Retina (tissue), 1 donor: ENCODE data around the gene GRPEL1.
A peak's percentile ranks its signal among the peaks of the same experiment; 100 is the strongest.
"Not testable (repeated sequence)": the region's sequence is repeated elsewhere in the genome, so short reads cannot be mapped to it uniquely, and the experiment has no call there.

Experiments used
- DNase-seq: peaks from one replicate; pipeline ENCODE4 v3.0.0-alpha.2; 2016

The GRPEL1 gene

DNA sequence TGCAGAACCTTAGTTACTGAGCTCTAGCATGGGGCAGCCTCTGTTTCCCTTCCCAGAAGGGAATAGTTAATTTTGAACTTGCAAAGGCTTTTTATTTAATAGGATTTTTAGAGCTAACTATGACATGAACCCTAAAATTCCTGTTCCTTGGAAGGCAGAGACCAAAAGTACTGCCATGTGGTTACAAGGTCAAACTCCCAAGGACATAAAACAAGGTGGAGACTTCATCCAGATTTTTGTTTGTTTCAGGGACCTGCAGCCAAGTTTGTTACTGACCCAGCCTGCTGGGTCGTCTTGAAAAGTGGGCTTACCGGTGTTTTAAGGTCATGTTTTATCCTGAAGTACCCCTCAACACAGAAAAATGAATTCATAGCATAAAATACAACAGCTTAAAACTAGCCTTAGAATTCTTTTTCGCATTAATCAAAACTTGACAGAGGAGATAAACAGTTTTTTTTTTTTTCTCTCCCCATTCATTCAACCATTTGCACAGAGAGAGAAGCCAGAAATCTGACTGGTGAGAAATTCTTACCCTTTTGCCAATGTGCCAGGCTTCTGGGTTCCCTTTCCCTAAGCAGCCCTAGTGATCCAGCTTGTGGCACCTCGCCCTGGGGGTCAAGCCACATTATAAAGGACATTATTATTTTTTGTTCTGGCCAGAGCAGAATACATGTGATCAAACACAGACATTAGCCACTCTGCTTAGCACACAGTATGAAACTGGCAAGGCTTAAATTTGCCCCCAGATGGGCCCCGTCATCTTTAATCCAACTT is 21.5 kb upstream of the GRPEL1 start:
- DNase-seq, result no peak

- DNase-seq, result no peak
Observed at GRCh38 chr4:7087036-7087435, 19.2 kb upstream of the GRPEL1 start.

GRCh38 chr4:7086384-7086783 is 18.5 kb upstream of the GRPEL1 start:
- DNase-seq, result no peak

DNA sequence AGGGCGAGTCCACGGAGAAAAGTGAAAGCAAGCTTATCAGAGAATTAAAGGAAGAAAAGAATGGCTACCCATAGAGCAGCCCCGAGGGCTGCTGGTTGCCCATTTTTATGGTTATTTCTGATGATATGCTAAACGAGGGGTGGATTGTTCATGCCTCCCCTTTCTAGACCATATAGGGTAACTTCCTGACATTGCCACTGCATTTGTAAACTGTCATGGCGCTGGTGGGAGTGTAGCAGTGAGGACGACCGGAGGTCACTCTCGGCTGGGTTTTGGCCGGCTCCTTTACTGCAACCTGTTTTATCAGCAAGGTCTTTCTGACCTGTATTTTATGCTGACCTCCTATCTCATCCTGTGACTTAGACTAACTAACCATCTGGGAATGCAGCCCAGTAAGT is 16.7 kb upstream of the GRPEL1 start:
- DNase-seq, result not testable (repeated sequence)

GRCh38 chr4:7083597-7084563 is 16.0 kb upstream of the GRPEL1 start:
- DNase-seq, result no peak

DNA sequence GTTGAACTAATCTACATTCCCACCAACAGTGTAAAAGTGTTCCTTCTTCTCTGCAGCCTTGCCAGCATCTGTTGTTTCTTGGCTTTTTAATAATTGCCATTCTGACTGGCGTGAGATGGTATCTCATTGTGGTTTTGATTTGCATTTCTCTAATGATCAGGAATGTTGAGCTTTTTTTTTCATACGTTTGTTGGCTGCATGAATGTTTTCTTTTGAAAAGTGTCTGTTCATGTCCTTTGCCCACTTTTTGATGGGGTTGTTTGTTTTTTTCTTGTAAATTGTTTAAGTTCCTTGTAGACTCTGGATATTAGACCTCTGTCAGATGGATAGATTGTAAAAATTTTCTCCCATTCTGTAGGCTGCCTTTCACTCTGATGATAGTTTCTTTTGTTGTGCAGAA is 12.0 kb upstream of the GRPEL1 start:
- not testable (repeated sequence) for DNase-seq

GRCh38 chr4:7079483-7079882 is 11.6 kb upstream of the GRPEL1 start:
- DNase-seq, result not testable (repeated sequence)

DNA sequence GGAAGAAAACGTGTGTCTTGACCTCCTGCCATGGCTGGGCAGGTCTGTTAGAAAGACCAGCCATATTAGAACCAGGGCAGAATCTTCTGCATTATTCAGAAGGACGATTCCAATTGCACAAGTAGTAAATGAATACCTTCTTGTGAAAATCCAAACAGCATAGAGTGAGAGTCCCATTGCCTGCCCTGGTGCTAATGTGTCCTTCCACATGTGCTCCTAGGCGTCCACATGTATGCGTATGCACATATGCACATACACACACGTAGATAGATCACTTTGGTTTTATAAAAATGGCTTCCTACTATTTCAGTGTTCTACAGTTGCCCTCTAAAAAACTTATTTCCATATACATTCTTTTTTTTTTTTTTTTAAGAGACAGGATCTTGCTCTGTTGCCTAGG is 10.2 kb upstream of the GRPEL1 start:
- no peak for DNase-seq

- DNase-seq, result no peak
Observed at GRCh38 chr4:7077371-7077770, 9.5 kb upstream of the GRPEL1 start.

DNA sequence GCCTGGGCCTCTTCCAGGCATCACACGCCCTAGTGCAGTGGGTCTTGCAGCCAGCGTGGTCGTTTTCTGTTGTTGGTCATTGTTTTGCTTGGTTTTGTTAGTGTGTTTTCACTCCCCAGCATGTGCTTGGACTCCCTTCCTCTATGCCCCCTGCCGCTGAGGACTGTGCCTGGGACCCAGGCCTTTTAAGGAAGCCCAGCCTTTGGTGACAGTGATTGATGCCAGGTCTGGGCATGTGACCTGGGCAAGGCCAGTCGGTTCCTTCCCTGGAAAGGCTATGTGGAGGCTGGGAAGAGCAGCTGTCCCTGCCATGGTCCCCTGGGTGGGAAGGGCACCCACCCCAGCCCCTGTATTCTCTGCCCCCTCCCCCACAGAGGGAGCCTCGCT is 8.8 kb upstream of the GRPEL1 start:
- no peak for DNase-seq

GRCh38 chr4:7075962-7076695 is 8.3 kb upstream of the GRPEL1 start:
- no peak for DNase-seq

DNA sequence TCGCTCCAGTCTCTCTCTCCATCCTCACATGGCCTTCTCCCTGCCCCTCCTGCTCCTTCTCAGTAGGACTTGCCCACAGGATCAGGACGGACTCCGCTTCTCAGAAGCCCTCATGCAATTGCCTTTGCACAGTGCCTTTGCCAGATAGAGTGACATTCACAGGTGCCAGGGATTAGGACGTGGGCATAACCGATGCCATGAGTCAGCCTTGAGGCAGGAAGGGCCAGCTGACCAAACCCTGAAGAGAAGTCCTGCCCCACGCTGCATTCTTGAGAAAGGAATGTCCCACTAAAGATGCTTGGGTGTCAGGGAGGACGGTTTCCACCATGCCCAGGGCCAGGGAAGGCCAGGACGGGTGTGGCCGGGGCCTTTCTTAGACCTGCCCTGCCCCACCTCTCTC is 6.6 kb upstream of the GRPEL1 start:
- DNase-seq, result no peak

DNA sequence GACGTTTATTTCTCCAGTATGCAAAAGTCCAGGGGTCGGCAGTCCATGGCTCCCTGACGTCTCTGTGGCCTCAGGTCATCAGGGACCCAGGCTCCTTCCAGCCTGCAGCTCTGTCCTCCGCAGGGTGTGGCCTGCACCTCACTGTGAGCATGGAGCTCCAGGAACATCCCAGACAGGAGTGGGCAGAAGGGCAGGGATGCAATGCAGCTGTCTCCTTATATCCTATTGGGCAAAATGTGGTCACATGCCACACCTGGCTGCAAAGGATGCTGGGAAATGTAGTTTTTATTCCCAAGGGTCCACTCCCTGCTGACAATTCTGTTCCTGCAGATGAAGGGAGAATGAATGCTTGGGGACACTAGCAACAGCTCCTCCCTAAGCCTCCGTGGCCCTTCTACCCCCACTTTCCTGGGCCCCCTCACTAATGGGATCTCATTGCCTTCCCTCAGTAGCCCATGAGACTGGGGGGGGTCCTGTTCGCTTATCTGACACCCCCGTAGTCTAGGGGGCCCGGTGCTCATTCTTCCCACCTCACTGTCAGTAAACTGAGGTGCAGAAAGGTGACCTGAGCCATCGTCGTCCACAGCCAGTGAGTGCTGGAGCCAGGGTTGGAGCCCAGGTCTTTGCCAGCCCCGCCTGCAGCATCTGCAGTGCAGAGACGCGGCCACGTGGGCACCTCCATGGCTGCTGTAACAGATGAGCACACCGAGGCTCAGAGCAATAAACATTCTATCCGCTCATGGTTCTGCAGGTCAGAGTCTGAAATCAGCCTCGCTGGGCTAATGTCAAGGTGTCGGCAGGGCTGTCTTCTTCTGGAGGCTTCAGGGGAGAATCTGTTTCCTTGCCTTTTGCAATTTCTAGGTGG is 5.9 kb upstream of the GRPEL1 start:
- peak; percentile 67 for DNase-seq

DNA sequence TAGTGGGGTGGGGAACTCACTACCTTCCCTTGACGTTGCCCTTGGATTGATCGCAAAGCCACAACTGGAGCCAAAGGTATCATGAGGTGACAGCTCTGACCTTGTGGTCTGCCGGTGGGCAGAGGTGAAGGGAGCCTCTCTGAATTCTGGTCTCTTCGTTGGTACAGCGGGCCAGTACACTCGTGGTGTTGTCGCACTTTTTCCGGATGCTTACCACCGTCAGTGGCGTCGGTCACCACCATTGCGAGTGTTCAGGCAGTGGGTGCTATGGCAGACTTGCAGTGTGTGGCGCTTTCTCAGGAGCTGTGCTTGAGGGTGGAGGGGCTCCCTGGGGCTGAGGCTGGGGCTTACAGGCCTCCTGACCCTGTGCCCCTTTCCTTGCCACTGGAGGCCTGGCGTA is 5.2 kb upstream of the GRPEL1 start:
- DNase-seq, result no peak

- DNase-seq, result peak; percentile 82
Observed at GRCh38 chr4:7070729-7071511, 3.1 kb upstream of the GRPEL1 start.

DNA sequence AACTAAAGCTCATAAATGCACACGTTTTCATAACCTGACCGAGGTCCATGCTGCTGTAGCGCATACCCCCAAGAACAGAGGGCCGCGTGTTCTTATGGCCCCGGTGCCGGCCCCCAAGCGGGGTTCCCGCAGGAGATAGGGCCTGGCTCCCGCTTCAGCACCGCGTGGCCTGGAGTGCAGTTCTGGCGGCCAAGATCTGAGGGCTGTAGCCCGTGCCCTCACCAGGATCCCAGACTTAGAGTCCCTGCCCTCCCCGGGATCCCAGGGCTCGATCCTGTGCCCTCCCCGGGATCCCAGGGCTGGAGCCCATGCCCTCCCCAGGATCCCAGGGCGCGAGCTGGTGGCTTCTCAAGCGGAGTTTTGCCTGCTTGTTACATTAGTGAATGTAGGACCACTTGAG is 1.0 kb upstream of the GRPEL1 start:
- no peak for DNase-seq

DNA sequence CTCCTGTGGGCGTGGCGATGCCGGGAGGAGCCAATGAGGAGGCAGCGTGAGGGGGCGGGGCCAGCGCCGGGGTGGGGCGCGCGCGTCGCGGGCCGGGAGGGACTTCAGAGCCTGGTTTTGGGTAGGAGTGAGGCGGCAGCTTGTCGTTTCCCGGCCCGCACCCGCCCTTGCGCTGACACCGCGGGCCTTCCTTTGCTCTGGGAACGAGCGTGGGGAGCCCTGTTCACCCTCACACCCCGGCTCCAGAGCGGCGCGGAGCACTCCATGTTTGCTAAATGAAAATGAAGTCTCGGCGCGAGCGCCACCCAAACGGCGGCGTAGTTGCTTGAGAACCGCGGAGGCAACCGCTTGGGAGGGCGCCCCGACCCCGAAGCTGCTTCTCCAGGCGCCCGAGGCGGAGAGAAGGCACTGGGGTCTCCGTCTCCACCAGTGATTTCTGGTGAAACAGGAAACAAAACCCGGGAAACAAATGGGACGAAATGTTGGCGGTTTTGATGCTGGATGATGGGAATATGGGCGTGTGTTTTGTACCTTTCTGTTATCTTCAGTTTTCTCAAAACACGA is 497 bp upstream of the GRPEL1 start:
- no peak for DNase-seq

GRCh38 chr4:7067126-7067451 is 775 bp downstream of the GRPEL1 start:
- no peak for DNase-seq

GRCh38 chr4:7066493-7066892 is 1.4 kb downstream of the GRPEL1 start:
- no peak for DNase-seq

DNA sequence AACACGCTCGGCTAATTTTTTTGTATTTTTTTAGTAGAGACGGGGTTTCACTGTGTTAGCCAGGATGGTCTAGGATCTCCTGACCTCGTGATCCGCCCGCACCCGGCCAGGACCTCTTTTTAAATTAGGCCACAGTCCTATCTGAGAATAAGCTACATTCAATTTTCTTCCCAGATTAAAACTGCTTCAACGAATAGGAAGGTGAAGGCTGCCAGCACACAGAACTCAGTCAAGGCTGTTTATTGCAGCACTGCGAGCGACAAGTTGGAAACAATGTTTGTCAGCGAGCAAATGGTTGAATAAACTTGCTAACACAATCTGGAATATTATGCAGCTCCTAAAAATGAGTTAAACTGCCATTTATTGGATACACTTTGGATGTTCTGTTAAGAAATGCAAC is 1.9 kb downstream of the GRPEL1 start:
- DNase-seq, result no peak

DNA sequence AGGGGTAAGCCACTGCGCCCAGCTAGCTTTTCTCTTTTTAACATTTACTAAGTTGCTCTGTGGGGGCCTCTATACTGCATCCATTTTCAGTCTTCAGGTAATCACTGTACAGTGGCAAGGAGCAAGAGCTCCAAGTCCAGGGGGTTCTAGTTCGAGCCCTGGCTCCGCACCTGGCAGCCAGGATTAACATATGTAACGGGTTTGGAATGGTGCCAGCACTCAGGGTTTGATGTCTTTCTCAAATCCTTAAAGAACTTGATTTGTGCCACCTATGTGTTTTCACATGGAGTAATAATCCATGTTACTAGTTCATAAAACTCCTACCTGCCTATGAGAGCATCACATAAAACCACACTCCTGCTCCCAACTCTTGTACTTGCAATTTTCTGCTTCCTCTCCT is 4.5 kb downstream of the GRPEL1 start:
- DNase-seq, result no peak
